Fibroblast of the aortic adventitia (primary cell): Measurements from ENCODE around the gene ANKRD33. TPM values are rescaled to one million over a fixed set of nuclear protein-coding genes. Genes with fewer than 3 reads are reported as not detected.
A peak's percentile ranks its signal among the peaks of the same experiment; 100 is the strongest.

Source experiments
- DNase-seq: peaks from one replicate; pipeline ENCODE4 v3.0.0-alpha.2; 2010; ENCODE audit warnings: low read depth
- H3K4me3 ChIP-seq: 2 replicates; pipeline ENCODE4 v1.5.1; 2011; ENCODE audit warnings: low read depth, mild to moderate bottlenecking, control low read depth, low read length, moderate library complexity
- CTCF ChIP-seq: IDR thresholded peaks from 2 replicates; pipeline ENCODE4 v1.5.1; 2011; ENCODE audit warnings: mild to moderate bottlenecking, low read length, control low read depth, inconsistent platforms; ENCODE audit not compliant: insufficient read depth
- total RNA-seq: library from RNA; depleted of rRNA; stranded (reverse); fragments of >200 nt; gene quantifications from 2 replicates; pipeline ENCODE4 v1.2.3, GENCODE V29; 2012; ENCODE audit warnings: low replicate concordance

The ANKRD33 gene
- total RNA-seq, 1 donor, result 0.09 TPM

DNA sequence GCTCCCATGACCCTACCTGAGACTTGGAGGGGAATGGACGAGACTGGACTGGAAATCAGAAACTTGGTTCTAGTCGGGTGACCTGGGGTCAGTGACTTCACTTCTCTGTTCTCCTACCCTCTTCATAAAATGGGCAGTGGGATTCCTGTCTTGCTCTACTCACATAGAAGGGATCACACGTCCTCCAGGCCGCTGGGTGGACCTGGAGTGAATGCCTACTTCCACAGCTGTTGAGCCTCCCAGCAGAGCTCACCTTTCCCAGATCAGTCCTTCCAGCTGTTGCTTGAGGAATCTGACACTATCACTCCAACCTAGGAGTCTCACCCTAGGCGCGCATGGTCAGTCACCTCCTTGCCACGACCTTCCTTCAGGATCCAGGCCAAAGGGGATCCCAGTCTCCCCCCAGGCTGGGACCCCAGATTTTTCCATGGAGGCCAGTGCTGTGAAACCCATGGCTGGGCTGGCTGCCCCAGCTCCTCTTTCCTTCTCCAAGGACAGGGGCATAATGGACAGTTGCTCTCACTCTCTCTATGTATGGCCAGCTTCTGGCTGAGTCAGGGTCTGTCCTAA, 20.0 kb downstream of the ANKRD33 start:
- DNase-seq, result no peak
- no peak for TF ChIP-seq CTCF
- peak overlapping the region; percentile 73 for H3K4me3 ChIP-seq

- H3K4me3 ChIP-seq, result peak overlapping the region; percentile 73
- no peak for TF ChIP-seq CTCF
- no peak for DNase-seq
Observed at GRCh38 chr12:51908876-51909592, 21.1 kb downstream of the ANKRD33 start.

GRCh38 chr12:51910168-51910567, 22.3 kb downstream of the ANKRD33 start:
- TF ChIP-seq CTCF, result no peak
- peak overlapping the region; percentile 37 for H3K4me3 ChIP-seq
- peak; percentile 60 for DNase-seq

- H3K4me3 ChIP-seq, result no peak overlapping the region
- TF ChIP-seq CTCF, result no peak
- no peak for DNase-seq
Observed at GRCh38 chr12:51910691-51911090, 22.8 kb downstream of the ANKRD33 start.

- no peak overlapping the region for H3K4me3 ChIP-seq
- no peak for DNase-seq
- TF ChIP-seq CTCF, result no peak
Observed at GRCh38 chr12:51911307-51911706, 23.4 kb downstream of the ANKRD33 start.

DNA sequence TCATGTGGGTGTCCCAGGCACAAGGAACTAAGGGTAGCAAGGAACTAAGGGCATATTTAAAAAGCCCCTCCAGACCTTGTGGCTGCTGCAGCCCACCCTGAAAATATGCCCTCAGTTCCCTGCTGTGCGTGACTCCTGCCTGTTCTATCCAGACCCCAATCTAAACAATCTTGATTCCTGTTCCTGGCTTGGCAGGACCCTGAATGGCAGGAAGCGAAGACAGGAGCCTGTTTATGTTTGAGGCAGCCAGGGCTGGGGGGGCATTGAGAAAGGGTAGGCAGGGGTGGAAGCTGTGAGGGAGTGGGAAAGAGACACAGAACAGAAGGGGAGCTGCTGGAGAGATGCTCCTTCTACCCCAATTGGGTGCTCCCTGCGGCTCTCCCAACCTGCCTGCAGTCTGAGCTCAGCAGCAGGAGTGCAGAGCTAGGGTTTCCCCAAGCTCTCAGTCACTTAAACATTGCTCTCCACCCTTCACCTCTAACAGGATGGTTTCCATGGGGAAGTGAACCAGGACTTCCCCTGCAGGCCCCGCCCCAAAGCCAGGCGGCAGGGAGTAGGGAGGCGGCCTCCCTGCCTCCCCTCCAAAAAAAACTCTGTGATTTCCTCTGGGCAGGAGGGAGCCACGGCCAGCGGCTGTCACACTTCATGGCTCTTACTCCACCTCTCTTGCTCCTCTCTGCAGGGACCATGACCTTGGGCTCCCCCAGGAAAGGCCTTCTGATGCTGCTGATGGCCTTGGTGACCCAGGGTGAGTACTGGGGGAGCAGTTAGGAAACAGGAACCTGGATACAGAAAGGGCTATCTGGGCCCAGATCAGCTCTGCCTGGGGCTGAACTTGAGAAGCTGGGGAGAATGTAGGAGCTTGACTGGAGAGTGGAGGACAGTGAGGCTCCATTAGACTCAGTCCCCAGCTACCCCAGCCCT, 24.1 kb downstream of the ANKRD33 start:
- TF ChIP-seq CTCF, result no peak
- H3K4me3 ChIP-seq, result no peak overlapping the region
- DNase-seq, result peak; percentile 35
